Fibroblast of peridontal ligament (primary cell): ENCODE measurements around the gene DACT2.
"Not testable (repeated sequence)": the region's sequence is repeated elsewhere in the genome, so short reads cannot be mapped to it uniquely, and the experiment has no call there.

ENCODE experiments used
- DNase-seq: peaks from one replicate; pipeline ENCODE4 v3.0.0-alpha.2; 2010; ENCODE audit errors: extremely low read depth

DACT2 gene

GRCh38 chr6:168326294-168327261, 7.0 kb upstream of the DACT2 start:
- no peak for DNase-seq

DNA sequence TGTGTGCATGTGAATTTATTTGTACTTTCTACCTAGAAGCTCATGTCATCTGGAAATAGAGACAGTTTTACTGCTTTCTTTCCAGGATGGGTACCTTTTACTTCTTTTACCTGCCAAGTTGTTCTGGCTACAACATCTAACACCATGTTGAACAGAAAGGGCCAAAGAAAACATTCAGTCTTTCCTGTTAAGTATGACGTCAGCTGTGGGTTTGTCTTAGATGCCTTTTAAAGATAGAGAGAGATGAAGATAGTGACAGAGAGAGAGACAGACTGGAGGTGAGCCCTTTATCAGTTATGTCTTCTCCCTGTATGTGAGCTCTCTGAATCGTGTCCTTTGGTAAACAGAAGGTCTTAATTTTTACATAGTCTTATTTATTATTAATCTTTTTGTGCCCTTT, 3.4 kb upstream of the DACT2 start:
- DNase-seq: no peak

GRCh38 chr6:168320634-168321033, 1.1 kb upstream of the DACT2 start:
- no peak for DNase-seq

DNA sequence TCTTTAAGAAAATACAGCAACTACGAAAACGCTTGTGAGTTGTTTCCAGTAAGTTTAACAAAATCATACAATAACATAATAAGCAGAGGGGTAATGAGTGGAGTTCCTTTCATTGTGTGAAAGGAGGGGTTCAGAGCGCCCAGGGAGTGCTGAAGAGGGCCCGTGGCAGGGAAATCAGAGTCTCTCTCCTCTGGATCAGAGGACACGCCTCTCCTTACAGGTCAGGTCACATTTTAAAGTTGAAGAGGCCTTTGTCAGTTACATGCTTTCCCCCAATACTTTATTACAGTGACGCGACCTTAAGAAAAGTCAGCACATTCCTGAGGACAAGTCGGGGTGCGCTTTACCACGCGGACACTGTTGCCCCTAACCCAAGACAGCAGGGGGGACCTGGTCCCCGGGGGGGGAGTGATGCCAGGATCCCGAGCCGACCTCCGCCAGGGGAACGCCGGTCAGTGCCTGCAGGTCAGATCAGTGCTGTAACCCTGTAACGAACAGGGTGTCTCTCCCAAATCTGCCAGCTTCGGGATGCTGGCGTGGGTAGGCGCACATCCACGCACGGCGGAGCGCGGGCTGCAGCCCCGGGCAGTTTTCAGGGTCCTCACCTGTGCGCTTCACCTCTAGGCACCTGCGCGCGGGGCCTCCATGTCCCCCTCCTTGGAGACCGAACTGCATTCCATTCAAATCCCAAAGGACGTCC, 848 bp downstream of the DACT2 start:
- DNase-seq: no peak

- DNase-seq: no peak
Measured at GRCh38 chr6:168318090-168318489, 1.5 kb downstream of the DACT2 start.

DNA sequence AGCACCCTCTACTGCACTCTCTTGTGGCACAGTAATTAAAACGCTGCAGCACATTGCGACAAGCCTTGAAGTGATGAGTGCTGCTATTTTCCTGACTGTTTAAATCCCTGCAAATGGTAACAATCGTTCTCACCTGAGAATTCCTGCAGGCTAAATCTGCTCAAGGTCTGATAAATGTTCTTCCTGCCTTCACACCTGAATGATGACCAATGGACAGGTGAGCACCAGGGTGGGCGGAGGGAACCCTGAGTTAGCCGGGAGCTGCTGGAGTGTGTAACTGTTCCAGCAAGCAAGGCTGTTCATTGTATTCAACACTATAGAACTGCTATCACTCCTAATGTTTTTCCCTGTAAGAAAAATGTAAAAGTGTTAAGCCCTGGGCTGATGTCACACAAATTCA, 4.0 kb downstream of the DACT2 start:
- no peak for DNase-seq

DNA sequence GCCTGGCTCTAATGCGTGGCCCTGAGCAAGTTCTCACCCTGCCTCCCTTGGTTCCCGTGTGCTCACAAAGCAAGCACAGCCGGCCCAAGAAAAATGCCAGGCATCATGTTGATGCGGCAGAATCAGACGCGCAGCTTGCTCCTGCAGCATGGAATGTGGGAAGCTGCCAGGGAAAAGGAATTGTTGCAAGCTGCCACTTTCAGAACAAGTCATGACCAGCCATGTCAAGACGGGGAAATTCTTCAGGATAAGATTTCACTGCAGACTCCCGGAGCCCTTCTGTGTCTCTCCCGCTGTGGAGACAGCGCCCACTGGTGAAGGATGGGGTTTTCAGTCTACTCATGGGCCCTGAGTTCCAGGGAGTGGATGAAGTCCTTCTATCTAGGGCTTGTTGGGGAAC, 4.6 kb downstream of the DACT2 start:
- no peak for DNase-seq

GRCh38 chr6:168314021-168314420, 5.6 kb downstream of the DACT2 start:
- DNase-seq: no peak

- no peak for DNase-seq
Measured at GRCh38 chr6:168313431-168314011, 6.1 kb downstream of the DACT2 start.

DNA sequence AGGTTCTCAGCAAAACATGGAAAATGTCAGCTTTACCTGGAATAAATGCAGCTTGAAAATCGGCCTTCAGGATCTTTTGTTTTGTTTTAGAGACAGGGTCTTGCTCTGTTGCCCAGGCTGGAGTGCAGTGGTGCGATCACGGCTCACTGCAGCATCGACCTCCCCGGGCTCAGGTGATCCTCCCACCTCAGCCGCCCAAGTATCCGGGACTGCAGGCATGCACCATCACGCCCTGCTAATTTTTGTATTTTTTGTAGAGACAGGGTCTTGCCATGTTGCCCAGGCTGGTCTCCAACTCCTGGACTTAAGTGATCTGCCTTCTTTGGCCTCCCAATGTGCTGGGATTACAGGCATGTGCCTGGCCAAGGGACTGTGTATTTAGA, 7.5 kb downstream of the DACT2 start:
- not testable (repeated sequence) for DNase-seq

GRCh38 chr6:168311410-168312124, 8.0 kb downstream of the DACT2 start:
- no peak for DNase-seq

GRCh38 chr6:168310945-168311344, 8.6 kb downstream of the DACT2 start:
- DNase-seq: no peak

DNA sequence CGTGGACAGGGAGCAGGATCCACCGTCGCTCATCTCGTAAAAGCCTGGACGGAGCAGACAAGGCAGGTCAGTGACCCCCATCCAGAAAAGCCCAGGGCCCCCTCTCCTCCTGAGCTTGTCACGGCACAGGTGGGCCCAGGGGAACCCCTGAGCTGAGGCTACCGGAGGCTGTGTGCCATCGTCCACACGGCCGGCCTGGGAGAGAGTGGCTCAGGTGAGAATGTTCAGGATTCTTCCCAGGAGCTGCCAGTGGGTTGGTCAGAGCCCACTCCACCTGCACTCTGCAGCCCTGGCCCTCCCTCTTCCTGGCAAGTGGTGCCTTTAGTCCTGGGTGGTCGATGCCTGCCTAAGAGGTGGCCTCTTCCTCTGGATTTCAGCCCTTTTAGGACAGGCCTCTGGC, 9.2 kb downstream of the DACT2 start:
- no peak for DNase-seq

- no peak for DNase-seq
Measured at GRCh38 chr6:168309997-168310396, 9.6 kb downstream of the DACT2 start.

DNA sequence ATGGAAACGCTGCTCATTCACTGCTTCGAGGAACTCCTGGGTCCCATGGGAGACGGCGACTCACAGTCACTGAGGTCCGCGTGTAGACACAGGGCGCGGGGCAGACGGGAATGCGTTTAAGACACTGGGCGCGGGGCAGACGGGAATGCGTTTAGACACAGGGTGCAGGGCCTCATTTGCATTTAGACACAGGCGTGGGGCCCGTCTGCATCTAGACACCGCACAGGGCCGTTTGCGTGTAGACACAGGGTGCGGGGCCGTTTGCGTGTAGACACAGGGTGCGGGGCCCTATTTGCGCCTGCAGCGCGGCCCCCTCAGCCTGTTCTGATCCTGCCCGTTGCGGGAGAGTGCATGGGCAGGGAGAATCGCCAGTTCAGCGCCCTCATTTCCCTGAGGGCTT, 10.4 kb downstream of the DACT2 start:
- DNase-seq: no peak

- DNase-seq: no peak
Measured at GRCh38 chr6:168308390-168309144, 11.0 kb downstream of the DACT2 start.

- DNase-seq: no peak
Measured at GRCh38 chr6:168307695-168308021, 11.9 kb downstream of the DACT2 start.

DNA sequence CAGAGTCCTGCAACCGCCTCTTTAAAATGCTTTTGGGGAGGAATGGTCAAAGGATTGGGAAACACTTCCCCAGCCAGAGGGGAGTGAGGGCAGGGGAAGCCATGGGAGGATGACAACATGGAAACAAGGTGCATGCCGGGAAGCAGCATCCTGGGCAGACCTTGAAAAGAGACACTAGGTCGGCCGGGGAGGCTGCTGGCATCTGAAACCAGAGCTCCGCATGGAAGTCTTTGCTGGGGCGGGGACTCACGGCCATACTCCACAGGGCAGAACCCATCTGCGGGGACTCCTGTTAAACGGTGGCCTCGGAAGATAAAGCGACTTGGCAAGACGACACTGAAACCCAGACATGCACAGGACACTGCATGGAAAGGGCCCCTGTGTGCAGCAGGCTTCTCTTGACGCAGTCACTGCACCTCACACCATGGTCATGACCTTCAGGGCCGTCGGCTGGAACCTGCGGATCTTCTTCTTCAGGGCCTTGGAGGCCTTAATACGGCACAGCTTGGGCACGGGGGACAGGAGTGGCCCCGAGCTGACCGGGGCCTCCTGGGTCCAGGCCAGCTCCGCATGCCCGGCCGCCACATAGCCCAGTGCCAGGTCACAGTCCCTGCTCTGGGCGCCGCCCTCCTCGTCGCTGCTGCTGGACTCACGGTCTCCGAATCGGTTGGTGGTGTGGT, 12.4 kb downstream of the DACT2 start:
- DNase-seq: no peak

DNA sequence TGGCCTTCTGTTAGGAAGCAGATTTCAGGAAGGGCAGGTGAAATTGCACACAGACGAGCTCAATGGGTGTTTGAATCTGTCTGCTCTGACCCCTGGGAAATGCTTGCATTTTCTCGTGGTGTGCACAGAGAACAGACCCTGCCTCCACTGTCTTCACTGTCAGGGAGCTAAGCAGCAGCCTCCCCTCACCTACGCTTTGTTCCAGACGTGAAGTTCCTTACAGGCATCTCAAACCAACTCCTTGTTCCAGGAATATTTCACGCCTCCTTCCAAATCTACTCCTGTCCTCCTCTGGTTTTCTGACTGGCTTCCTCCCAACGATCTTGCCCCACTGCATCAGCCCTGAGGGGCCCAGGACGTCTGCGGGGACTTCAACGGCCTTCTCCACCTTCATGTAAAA, 13.7 kb downstream of the DACT2 start:
- DNase-seq: no peak

- DNase-seq: no peak
Measured at GRCh38 chr6:168305096-168305749, 14.4 kb downstream of the DACT2 start.

- DNase-seq: no peak
Measured at GRCh38 chr6:168304752-168305015, 14.9 kb downstream of the DACT2 start.
